ENCODE data around the gene UBA52. TPM values are rescaled to one million over a fixed set of nuclear protein-coding genes. Genes with fewer than 3 reads are reported as not detected.

UBA52 gene
- polyA plus RNA-seq, 1 donor from 2014 or later = 765 TPM

GRCh38 chr19:18529782-18530181, 41.9 kb upstream of the UBA52 start:
- Histone ChIP-seq H3K27ac (ENCODE audit: low read length) (no peak overlapping the region), H4K20me1 (ENCODE audit: insufficient read depth) (no peaks in the 10 kb centered on the region)

GRCh38 chr19:18531485-18531884, 40.2 kb upstream of the UBA52 start:
- Histone ChIP-seq H3F3A (ENCODE audit: insufficient read depth, low read length, poor library complexity, severe bottlenecking) (no peaks in the 10 kb centered on the region), H3K4me3 (ENCODE audit: low read length) (no peak overlapping the region), H3K4me2 (ENCODE audit: low read length) (no peak overlapping the region), H3K27ac (ENCODE audit: low read length) (no peak overlapping the region), H3K36me3 (ENCODE audit: insufficient read depth, low read length) (no peaks in the 10 kb centered on the region), H3K9ac (ENCODE audit: low read length) (no peak overlapping the region), H2AFZ (ENCODE audit: low read depth, low read length) (no peak overlapping the region), H3K27me3 (ENCODE audit: insufficient read depth, low read depth, low read length) (no peaks in the 10 kb centered on the region), H3K9me3 (ENCODE audit: low read length) (no peaks in the 10 kb centered on the region), H4K20me1 (ENCODE audit: insufficient read depth) (no peaks in the 10 kb centered on the region), H3K79me2 (replicated peaks; ENCODE audit: insufficient read depth, low read length) (no peaks in the 10 kb centered on the region), H3K9me2 (ENCODE audit: insufficient read depth, low read length) (no peaks in the 10 kb centered on the region)
- TF ChIP-seq POLR2AphosphoS5 (IDR thresholded peaks at IDR 0.05) (no peak), RAD21 (conservative IDR thresholded peaks at IDR 0.05) (no peak), EP300 (conservative IDR thresholded peaks at IDR 0.05; ENCODE audit: poor library complexity, severe bottlenecking) (no peak), TAF1 (IDR thresholded peaks at IDR 0.05; ENCODE audit: low read depth) (no peak), MXI1 (conservative IDR thresholded peaks at IDR 0.05; ENCODE audit: poor library complexity, severe bottlenecking) (no peak), EZH2 (IDR thresholded peaks at IDR 0.05; ENCODE audit: borderline replicate concordance, insufficient read depth, low read length, poor library complexity, severe bottlenecking) (no peak), SMC3 (conservative IDR thresholded peaks at IDR 0.05; ENCODE audit: poor library complexity) (no peak)
- TF ChIP-seq, protein P1, sequence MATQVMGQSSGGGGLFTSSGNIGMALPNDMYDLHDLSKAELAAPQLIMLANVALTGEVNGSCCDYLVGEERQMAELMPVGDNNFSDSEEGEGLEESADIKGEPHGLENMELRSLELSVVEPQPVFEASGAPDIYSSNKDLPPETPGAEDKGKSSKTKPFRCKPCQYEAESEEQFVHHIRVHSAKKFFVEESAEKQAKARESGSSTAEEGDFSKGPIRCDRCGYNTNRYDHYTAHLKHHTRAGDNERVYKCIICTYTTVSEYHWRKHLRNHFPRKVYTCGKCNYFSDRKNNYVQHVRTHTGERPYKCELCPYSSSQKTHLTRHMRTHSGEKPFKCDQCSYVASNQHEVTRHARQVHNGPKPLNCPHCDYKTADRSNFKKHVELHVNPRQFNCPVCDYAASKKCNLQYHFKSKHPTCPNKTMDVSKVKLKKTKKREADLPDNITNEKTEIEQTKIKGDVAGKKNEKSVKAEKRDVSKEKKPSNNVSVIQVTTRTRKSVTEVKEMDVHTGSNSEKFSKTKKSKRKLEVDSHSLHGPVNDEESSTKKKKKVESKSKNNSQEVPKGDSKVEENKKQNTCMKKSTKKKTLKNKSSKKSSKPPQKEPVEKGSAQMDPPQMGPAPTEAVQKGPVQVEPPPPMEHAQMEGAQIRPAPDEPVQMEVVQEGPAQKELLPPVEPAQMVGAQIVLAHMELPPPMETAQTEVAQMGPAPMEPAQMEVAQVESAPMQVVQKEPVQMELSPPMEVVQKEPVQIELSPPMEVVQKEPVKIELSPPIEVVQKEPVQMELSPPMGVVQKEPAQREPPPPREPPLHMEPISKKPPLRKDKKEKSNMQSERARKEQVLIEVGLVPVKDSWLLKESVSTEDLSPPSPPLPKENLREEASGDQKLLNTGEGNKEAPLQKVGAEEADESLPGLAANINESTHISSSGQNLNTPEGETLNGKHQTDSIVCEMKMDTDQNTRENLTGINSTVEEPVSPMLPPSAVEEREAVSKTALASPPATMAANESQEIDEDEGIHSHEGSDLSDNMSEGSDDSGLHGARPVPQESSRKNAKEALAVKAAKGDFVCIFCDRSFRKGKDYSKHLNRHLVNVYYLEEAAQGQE (IDR thresholded peaks at IDR 0.05; ENCODE audit: borderline replicate concordance) = no peak
- TF ChIP-seq, protein P2, sequence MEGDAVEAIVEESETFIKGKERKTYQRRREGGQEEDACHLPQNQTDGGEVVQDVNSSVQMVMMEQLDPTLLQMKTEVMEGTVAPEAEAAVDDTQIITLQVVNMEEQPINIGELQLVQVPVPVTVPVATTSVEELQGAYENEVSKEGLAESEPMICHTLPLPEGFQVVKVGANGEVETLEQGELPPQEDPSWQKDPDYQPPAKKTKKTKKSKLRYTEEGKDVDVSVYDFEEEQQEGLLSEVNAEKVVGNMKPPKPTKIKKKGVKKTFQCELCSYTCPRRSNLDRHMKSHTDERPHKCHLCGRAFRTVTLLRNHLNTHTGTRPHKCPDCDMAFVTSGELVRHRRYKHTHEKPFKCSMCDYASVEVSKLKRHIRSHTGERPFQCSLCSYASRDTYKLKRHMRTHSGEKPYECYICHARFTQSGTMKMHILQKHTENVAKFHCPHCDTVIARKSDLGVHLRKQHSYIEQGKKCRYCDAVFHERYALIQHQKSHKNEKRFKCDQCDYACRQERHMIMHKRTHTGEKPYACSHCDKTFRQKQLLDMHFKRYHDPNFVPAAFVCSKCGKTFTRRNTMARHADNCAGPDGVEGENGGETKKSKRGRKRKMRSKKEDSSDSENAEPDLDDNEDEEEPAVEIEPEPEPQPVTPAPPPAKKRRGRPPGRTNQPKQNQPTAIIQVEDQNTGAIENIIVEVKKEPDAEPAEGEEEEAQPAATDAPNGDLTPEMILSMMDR (IDR thresholded peaks at IDR 0.05; ENCODE audit: poor library complexity, severe bottlenecking) = no peak

More at GRCh38 chr19:18529782-18530181, 41.9 kb upstream of the UBA52 start:
- H2AFZ ChIP-seq (ENCODE audit: low read depth, low read length) = no peak overlapping the region
- H3K4me3 ChIP-seq (ENCODE audit: low read length) = no peak overlapping the region
- H3F3A ChIP-seq (ENCODE audit: insufficient read depth, low read length, poor library complexity, severe bottlenecking) = no peaks in the 10 kb centered on the region
- TF ChIP-seq POLR2AphosphoS5 (IDR thresholded peaks at IDR 0.05) (no peak), TAF1 (IDR thresholded peaks at IDR 0.05; ENCODE audit: low read depth) (no peak), EP300 (conservative IDR thresholded peaks at IDR 0.05; ENCODE audit: poor library complexity, severe bottlenecking) (no peak), MXI1 (conservative IDR thresholded peaks at IDR 0.05; ENCODE audit: poor library complexity, severe bottlenecking) (no peak)
- TF ChIP-seq, protein P2 (IDR thresholded peaks at IDR 0.05; ENCODE audit: poor library complexity, severe bottlenecking) = no peak
- H3K4me2 ChIP-seq (ENCODE audit: low read length) = no peak overlapping the region
- H3K9me3 ChIP-seq (ENCODE audit: low read length) = no peaks in the 10 kb centered on the region
- H3K36me3 ChIP-seq (ENCODE audit: insufficient read depth, low read length) = no peaks in the 10 kb centered on the region
- H3K27me3 ChIP-seq (ENCODE audit: insufficient read depth, low read depth, low read length) = no peaks in the 10 kb centered on the region
- H3K79me2 ChIP-seq (replicated peaks; ENCODE audit: insufficient read depth, low read length) = no peaks in the 10 kb centered on the region
- no peaks in the 10 kb centered on the region for H3K9me2 ChIP-seq (ENCODE audit: insufficient read depth, low read length)
- H3K9ac ChIP-seq (ENCODE audit: low read length) = no peak overlapping the region

Measured in neural cell (in vitro differentiated cells).